ENCODE measurements around the gene C1orf159.

Gene C1orf159

GRCh38 chr1:1130206-1131120 is 14.6 kb upstream of the C1orf159 start:
- no peak for DNase-seq

- no peak for DNase-seq
Observed at GRCh38 chr1:1129381-1129821, 13.5 kb upstream of the C1orf159 start.

GRCh38 chr1:1128454-1129139 is 12.7 kb upstream of the C1orf159 start:
- DNase-seq = peak; percentile 80

GRCh38 chr1:1127551-1128451 is 11.9 kb upstream of the C1orf159 start:
- DNase-seq = no peak

- no peak for DNase-seq
Observed at GRCh38 chr1:1125945-1126344, 10.1 kb upstream of the C1orf159 start.

- DNase-seq = no peak
Observed at GRCh38 chr1:1124786-1125642, 9.1 kb upstream of the C1orf159 start.

- DNase-seq = no peak
Observed at GRCh38 chr1:1124508-1124785, 8.6 kb upstream of the C1orf159 start.

GRCh38 chr1:1123581-1124507 is 8.0 kb upstream of the C1orf159 start:
- no peak for DNase-seq

- no peak for DNase-seq
Observed at GRCh38 chr1:1122981-1123480, 7.1 kb upstream of the C1orf159 start.

- DNase-seq = peak; percentile 38
Observed at GRCh38 chr1:1122078-1122811, 6.4 kb upstream of the C1orf159 start.

- DNase-seq = no peak
Observed at GRCh38 chr1:1121611-1122077, 5.8 kb upstream of the C1orf159 start.

GRCh38 chr1:1120866-1121591 is 5.1 kb upstream of the C1orf159 start:
- no peak for DNase-seq

GRCh38 chr1:1120096-1120495 is 4.2 kb upstream of the C1orf159 start:
- no peak for DNase-seq

- DNase-seq = no peak
Observed at GRCh38 chr1:1119272-1119890, 3.5 kb upstream of the C1orf159 start.

GRCh38 chr1:1118876-1119220 is 3.0 kb upstream of the C1orf159 start:
- DNase-seq = no peak

GRCh38 chr1:1118011-1118875 is 2.4 kb upstream of the C1orf159 start:
- DNase-seq = no peak

- DNase-seq = no peak
Observed at GRCh38 chr1:1117469-1117831, 1.6 kb upstream of the C1orf159 start.
